IPS-NIHi7 (cell line): ENCODE measurements around the gene RAB31.

Experiments used
- DNase-seq: peaks from one replicate; pipeline ENCODE4 v3.0.0; 2012; ENCODE audit warnings: mixed read lengths; ENCODE audit errors: extremely low spot score

RAB31 gene

DNA sequence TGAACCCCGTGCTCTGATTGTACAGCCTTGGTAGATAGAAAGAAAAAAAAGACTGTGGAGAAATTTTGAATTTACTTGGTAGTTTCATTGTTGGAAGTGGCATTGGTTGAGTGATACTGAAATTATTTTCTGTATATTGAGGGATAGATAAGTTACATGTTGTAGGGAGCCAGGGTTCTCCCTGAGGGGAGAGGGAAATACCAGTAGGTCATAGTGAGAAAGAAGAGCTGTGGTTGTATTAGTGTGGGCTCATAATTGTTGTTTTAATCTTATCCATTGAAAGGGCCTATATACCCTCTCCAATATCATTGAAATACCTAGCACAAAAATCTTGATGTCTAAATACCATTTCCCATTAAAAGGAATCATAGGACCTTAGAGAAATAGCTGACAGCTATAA is 16.9 kb upstream of the RAB31 start:
- no peak for DNase-seq

DNA sequence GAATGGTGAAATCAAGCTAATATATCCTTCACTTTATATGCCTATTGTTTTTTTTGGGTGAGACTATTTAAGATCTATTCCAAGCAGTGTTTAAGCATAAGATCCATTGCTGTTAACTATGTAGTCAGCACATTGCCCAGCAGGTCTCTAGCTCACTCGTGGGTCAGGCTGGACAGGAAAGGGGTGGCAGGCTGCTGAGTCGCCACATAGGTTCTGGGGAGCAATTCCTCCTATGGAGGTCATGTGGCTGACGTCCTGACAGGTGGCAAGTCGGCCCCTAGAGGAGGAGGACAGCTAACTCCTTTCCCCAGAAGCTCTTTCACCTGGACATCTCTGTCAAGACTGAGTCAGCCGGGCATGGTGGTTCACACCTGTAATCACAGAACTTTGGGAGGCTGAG is 13.9 kb upstream of the RAB31 start:
- no peak for DNase-seq

DNA sequence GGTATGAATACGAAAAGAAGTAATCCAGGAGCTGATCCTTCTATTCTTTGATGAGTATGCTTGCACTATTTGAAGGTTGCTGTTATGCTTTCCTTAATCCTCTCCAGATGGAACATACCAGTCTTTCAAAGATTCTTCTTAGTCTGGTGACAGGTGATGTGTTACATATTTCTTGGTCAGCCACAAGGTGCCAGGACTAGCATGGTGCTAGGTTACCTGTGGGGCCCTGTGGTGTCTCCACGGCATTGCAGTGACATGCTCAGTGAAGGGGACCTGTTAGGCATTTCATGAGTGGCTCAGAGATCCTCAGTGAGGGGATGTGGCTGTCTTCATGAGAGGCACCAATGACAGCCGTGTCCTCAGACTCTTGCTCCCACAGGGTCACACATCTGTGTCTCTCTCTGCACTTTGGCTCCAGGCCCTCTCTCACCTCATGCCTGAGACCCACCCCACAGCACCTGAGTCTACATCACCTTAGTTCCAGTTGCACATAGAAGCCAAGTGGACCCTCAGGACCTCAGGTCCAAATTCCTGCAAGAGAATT is 13.1 kb upstream of the RAB31 start:
- no peak for DNase-seq

DNA sequence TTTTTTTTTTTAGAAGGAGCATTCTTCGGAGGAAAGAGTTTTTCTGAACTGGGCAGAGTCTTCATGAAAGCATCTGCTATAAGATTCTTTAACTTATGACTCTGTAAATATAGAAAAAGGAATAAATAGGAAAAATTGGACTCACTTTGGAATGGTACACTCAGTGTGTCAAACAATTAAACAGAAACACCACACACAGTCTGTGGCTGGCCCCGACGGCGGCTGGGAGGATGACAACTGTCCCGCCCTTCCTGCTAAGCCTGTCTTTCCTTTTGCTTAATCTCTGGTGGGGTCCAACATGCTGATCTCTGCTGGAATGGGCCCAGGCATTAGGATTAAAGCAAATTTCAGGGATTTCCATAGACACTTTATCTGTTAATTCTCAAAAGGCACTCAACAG is 12.5 kb upstream of the RAB31 start:
- no peak for DNase-seq

DNA sequence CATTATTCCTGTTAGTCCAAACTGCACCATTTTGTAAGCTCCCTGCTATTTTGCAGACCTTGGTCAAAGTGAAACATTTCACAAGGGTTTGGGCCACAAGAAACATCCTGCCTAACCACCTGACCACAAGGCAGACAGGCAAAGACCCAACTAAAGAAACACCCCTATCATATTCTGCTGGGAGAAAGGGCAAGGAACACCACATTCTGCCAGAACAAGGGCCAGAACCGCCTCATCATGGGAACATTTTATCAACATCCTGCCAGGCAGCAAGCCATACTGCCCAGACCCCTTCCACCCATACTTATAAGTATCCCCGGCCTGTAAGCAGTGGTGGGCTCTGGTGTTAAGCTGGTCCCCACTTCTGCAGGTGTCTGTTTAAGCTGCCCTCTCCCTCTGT is 12.0 kb upstream of the RAB31 start:
- no peak for DNase-seq

DNA sequence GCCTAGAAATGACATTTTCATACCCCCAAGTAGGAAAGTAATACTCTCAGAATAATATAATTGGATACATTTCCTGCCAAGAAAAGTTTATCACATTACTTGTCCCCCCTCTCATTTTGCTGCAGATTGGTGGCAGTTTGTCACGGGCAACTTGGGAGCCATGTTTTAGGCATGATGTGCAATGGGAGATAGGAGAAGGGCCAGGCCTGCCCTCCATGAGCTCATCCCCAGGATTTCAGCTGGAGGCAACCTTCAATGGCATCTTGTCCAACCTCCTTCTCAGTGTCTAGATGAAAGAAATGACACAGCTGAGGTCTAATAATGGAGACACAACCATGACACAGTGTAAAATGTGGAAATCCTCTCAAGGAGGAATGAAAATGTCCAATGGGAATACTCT is 11.4 kb upstream of the RAB31 start:
- DNase-seq = no peak

DNA sequence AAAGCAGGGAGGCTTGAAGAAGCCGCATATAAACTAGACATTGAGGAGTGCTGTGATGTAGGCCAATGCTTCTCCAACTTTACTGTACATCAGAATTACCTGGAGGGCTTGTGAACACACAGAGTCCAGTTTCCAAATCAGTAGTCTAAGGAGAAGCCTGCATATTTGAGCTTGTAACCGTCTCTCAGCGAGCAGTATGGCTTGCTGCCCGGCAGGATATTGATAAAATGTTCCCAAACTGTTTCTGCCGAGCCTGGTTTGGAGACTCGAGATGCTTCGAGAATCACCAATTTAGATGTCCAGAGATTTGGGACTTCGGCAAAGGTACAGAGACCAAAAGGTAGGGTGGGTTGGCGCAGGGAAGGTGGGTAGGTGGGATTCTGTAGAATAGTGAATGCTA is 11.0 kb upstream of the RAB31 start:
- no peak for DNase-seq

DNA sequence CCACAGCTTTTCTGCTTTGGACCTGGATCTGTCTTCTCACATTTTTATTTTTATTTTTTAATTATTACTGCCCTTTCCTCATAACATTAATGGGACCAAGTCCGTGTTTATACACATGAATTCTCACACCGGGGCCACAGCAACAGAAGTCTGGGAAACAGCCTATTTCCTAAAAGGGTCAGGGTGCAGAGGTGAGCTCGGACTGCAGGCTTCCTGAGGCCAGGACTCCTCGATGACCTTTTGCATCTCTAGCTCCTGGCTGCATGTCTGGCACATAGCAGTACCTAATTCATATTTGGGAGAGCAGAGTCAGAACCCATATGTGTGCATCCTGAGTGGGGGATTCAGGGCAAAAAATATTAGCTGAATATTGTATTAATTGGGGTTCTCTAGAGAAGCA is 9.6 kb upstream of the RAB31 start:
- DNase-seq = no peak

DNA sequence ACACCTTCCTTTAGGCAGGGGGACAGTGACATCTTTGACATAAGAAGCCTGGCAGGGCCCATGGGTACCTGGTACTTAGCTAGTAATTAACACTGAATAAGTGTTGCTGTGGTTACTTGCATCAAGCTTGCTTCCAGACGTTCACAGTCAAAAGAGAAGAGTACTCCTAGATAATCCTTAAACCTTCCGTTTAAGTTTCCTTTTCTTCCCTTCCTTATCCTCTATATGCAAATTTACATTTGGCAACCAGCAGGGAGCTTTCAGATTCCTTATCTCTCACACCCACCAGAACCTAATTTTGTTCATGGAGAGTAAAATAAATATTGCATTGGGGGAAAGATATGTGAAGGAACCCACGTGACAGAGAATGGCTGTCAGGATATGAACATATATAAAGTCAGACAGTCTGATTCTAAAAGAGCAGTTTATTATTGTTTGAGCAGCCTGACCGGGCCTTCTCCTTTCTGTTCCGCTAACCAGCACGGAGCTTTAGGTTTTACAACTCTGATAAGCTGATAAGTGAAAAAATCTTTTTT is 7.8 kb upstream of the RAB31 start:
- DNase-seq = no peak

DNA sequence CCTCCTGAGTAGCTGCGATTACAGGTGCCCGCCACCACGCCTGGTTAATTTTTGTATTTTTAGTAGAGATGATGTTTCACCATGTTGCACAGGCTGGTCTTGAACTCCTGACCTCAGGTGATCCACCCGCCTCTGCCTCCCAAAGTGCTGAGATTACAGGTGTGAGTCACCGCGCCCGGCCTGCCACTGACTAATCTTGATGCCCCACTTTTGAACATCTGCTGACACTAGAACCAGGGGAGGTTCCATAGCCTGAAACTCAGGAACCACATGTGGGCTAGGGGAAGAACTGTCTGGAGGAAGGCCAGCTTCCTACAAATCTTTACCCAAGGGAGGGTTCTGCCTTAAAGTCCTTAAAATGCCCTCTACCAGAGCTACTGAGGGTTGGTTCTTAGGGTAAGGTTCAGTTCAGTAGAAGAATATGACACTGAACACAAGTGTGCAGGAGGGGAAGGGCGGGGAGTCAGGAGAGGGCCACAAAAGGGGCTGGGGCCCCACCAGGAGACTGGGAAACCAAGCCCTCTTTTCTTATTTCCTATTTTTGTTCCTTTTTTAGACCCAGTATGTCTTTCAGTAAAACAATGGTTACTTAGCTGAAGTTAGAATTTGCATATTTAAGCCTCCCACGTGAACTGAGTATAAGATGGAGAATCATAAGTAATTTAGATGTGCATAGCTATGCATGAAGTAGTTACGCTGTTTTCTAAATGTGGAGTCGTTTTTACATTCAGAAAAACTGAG is 6.3 kb upstream of the RAB31 start:
- DNase-seq = no peak

DNA sequence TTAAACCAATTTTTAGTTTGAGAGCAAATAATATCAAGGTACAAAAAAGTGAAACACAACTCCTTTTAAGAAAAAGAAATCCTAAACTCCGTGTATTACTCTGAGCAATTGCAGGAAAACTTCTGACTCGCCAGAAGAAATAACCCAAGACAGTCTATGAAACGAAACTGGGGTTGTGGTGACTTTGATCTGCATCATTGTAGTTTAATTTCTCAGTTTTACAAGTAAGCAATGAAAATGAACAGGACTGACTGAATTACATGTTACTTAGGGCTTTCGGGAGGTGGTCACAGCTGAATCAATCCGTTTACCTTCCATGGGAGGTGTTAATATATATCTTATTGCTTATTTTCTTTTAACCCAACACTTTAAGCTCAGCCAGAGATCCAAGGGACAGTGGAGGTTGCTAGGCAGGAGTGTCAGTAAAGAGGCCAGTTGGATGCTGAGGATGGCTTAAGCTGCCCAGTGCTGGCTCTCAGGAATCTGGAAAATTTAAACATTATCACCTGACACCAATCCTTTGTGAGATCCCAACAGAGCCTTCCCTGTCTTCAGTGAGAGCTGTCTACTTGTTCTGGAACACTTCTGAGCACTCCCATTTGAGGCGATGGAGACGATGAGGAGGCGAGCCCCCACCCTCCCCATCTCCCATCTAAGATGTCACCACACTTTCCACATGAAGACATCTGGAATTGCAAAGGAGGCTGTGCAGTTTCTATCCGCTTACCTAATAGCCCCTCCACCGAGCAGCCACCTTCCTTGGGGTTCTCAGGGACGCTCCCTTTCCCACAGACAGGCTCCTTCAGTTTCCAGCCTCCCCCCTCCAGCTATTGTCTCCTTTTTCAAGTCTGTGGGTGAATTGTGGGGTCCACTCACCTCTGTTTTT is 3.6 kb upstream of the RAB31 start:
- DNase-seq = no peak

DNA sequence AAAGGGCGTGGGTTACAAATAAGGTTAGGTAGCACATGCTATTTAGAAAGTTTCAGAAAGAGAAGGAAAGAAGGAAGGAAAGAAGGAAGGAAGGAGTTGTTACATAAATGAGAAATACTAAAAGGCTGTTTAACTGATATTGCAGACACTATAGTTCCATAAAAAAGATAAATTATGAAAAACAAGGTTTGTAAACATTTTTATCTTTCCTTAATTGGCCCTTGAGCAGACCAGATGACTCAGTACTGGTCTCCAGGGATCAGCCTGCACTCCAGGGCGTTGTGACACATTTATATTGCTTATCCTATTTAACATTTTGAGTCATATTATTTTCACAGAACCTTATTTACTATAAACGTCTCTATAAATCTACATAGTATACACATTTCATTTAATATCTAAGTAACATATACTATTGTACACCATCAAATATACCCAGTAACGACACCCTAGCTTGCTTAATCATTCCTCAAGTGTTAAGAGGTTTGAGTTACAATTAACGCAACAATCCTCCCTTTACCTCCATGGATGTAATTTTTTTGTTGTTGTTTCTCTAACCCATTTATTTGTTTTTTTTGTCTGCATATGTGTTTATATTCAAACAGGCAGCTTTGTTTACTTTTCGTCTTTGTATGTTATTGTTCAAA is 2.8 kb upstream of the RAB31 start:
- no peak for DNase-seq

DNA sequence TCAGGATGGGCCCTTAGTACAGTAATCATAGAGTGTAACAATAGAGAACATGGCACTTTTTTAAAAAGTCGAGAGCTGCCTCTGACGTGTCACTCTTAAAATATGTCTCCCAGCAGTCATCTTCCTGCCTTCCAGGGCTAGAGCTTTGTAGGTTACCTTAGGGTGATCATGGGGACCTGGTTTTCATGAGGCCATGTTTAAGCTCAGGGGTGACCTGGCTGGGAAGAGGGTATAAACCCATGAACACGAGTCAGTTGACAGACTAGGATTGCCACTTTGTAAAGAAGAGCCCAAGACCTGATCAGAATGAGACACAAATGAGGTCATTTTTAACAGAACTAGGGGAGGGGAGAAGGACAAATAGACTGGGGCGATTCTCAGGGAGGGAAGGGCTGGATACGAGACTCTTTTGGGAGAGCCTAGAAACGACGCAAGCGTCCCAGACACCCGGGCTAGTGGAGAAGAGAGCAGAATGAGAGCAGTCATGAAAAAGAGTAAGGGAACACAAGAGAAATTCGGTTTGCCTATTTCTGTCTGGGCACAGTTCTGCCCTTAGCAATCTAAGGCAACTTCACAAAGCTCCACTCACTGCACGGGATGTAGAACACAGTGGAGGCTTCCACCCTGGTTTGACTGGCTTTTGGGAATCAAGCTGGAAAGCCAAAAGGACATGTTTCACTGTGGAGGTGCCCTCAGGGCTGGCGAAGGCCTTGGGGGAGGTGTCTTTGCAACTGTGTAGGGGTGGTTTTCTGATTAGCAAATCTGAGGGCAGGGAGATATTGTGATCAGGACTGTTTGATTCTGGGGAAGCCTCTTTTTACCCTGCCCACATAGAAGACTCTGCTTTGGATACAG is 1.8 kb upstream of the RAB31 start:
- no peak for DNase-seq

DNA sequence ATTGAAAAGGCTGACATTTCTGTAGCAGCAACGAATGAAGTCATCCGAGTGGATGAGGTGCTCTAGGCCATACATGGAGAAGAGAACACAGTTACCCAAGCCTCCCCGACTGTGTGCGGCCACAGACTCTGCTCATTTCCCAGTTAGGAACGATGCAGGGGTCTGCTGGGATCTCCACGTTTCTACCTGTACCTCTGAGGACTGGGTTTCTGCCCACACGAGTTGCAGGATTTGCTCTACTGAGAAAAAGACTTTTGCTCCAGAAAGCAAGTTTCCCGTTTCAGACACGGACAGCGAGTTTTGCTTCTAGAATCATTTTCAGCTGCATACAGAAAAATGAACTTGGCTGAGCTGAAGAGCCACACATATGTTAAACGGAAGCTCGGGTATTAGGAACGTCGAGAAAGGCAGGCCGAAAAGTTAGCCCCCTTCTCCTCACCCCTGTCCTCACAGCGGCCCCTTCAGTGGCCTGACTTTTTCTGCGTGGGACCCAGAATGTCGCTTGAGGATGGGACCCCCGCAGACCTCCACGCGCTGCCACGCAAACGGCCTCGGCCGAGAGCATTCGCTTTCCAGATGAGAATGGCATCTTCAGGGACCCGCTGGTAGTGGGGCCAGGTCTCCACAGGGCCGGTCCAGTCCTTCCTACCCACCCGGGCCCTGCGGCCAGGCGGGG is 582 bp upstream of the RAB31 start:
- no peak for DNase-seq

DNA sequence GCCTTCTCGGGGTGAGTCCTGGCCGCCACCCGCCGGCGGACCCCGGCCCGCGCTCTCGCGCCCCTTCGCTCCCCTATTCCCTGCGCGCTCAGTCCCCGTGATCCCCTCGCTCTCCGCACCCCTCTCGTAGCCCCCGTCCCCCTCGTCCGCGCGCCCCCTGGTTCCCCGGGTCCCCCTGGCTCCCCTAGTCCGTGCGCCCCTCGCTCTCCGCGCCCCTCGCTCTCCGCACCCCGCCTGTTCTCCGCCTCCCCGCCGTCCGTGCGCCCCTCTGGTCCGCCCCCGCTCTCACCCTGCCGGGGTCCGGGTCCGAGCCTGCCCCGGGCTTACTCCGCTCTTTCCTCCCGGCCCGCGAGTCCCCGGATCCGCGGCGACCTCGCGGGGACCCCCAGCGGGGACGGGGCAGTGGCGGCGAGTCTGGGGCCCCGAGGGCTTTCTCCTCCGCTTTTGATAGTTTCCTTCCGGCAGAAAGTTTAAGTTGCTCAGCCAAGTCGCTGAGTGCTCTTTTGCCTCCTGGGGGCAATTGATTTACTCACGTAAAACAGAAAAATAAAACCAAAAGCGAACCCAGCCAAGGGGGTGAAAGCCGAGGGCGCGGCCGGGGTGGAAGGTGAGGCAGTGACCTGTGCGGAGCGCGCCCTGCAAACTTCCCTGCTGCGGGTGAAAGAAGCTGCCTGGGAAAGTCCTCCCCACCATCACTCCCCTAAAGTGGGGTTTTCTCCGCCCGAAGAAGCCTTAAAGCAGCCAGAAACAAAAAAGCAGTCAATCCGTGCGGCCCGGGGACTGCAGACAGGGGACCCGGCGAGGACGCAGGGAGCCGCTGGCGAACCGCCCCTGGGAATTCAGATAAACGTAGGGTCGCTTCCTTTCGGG is 568 bp downstream of the RAB31 start:
- no peak for DNase-seq

DNA sequence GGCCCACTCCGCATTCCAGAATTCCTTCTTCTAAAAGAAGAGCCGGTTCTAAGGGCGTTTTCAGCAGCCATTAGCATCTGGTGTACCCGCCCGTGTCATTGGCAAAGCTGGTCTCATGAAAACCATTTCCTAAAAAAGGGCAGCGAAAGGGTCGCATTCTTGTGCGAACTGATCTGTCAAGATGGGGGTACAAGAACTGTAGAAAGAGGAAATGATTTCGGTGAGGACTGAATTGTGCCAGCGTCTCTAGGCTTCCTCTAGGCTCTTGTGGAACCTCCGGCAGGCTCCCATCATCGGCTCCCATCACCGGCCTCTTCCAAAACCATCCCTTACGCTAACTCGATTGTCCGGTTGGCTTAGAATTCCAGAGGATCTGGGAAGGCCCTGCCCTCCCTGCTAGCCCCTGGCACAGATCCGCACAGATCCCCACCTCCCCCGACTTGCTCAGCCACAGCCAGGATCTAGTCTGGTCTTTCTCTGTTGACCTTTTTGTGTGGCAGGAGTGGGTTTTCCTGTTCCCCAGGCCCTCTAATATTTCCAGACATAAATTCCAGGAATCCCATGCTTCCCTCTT is 1.3 kb downstream of the RAB31 start:
- peak; percentile 54 for DNase-seq

DNA sequence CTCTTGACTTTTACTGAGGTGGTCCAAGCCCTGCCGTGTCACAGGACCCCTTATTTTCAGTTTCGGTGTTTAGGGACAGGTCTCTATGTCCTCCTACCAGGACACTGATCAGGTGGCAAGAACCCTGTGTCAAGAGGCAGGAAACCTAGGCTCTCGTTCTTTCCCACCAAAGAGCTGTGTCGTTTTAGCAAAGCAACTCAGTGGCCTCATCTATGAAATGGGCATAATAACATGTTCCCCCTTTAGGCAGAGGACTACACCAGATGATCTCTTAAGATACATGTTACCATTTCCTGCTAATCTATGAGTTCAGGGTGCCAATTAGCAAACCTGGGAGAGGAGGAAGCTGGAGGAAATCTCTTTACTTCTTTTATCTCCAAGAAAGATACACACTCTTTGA is 1.9 kb downstream of the RAB31 start:
- no peak for DNase-seq

DNA sequence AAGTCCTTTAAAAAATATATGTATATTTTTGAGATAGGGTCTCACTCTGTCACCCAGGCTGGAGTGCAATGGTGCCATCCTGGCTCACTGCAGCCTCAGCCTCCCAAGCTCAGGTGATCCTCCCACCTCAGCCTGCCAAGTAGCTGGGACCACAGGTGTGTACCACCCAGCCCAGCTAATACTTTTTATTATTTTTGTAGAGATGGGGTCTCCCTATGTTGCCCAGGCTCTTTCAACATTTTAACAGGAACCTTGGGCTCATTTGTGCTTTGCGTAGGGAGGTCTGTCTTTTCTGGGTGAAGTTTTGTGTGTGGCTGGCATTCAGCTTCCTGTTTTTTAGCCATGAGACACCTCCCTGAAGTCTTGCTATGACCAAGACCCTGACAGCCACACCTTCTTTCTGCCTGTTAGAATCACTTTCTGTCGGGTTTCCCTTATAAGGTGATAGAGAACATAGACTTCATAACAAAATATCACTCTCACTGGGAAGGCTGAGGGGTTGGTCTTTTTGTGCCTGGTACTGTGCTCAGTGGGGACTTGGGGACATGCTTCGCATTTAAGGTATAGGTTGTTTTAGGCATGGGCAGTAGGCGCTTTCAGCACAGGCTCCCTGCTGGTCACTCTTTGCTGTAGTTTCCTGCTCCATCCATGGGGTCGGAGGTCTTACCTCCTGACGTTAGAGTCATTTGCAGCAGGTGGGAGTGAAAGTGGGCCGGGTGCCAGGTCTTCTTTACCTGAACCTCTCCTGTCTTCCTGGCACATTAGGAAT is 3.4 kb downstream of the RAB31 start:
- DNase-seq = no peak
